ENCODE results near the gene ATG2B. TPM values are rescaled to one million over a fixed set of nuclear protein-coding genes. Genes with fewer than 3 reads are reported as not detected.
"Not testable (repeated sequence)": the region's sequence is repeated elsewhere in the genome, so short reads cannot be mapped to it uniquely, and the experiment has no call there.

The ATG2B gene
- total RNA-seq, 1 donor from 2014 or later = 15.8 TPM

DNA sequence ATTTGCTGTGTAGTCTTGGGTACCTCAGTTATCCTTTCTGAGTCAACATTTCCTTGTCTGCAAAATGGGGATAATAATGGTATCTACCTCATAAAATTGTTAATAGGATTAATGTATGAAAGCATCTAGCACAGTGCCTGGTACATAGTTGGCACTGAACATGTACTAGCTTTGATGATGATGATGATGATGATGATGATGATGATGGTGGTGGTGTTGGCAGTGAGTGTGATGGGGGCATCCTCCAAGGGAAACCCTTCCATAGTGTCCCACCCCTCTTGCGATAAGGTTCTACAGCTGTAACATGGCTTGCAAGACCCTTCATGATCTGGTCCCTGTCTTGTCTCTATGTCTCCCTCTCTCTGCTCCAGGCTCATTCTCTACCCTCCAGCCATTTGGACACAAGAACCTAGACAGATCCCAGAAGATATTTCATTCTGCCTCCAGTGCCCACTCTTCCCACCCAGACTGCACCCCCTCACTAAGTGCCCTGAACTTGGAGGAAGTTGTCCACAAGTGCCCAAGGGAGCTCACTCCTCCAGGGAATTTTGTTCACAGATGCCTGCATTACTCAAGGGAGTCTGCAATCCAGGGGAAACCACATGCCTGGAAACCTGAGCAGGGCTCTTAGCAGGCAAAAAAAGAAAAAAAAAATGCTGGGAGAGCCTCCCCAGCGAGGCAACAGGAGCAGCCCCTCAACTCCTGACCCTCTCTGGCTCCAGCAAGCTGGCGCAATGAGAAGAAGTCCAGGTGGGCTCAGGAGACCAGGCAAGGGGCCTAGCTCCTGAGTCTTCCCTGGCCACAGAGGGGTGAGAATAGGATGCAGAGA lies 117.2 kb downstream of the ATG2B start:
- DNase-seq (ENCODE audit: low spot score in 2 of 2) = no peak
- Histone ChIP-seq H3K27ac (no peak overlapping the region), H3K4me3 (no peak overlapping the region), H3K36me3 (no peaks in the 10 kb centered on the region), H3K9me3 (no peaks in the 10 kb centered on the region), H3K4me1 (no peaks in the 10 kb centered on the region), H3K27me3 (no peaks in the 10 kb centered on the region)
- no peak for TF ChIP-seq CTCF (IDR thresholded peaks at IDR 0.05)
- intact Hi-C loops (cut with DNase I) = no loop called here

GRCh38 chr14:96245074-96245473 lies 118.1 kb downstream of the ATG2B start:
- DNase-seq (ENCODE audit: low spot score in 2 of 2); H3K36me3 ChIP-seq; H3K4me1 ChIP-seq; H3K27ac ChIP-seq; intact Hi-C loops (cut with DNase I); H3K9me3 ChIP-seq; H3K27me3 ChIP-seq; H3K4me3 ChIP-seq: not testable (repeated sequence)

DNA sequence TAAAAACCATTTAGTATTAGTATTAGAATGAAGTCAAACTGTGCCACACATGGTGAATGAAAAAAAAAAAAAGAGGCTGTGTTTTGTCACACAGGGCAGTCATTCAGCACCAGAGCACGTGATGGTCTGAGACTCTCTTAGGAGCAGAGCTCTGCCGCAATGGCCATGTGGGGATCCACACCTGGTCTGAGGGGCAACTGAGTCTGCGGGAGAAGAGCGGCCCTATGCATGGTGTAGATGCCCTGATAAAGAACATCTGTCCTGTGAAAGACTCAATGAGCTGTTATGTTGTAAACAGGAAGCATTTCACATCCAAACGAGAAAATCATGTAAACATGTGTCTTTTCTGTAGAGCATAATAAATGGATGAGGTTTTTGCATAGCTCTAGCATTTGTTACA lies 119.4 kb downstream of the ATG2B start:
- Histone ChIP-seq H3K27me3 (no peaks in the 10 kb centered on the region), H3K36me3 (no peaks in the 10 kb centered on the region), H3K27ac (no peak overlapping the region), H3K4me1 (no peaks in the 10 kb centered on the region), H3K9me3 (no peaks in the 10 kb centered on the region), H3K4me3 (no peak overlapping the region)
- no peak for DNase-seq (ENCODE audit: low spot score in 2 of 2)
- intact Hi-C loops (cut with DNase I) = no loop called here
- TF ChIP-seq CTCF (IDR thresholded peaks at IDR 0.05) = no peak

DNA sequence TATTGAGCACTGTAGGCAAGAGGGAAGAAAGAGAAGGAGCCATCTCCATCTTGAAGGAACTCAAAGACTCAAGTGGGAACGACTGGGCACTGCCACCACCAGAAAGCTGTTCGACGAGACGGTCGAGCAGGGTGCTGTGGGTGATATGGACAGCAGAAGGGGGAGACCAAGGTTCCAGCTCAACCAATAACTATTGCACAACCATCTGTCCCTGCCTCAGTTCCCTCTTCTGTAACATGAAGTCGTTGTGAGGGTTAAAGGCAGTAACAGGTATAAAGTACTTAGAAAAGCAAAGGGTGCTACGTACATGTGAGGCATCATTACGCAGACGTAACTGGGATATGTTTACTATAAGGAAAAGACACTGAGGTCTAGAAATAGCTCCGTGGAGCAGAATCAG lies 121.0 kb downstream of the ATG2B start:
- Histone ChIP-seq H3K27me3 (no peaks in the 10 kb centered on the region), H3K9me3 (no peaks in the 10 kb centered on the region), H3K4me3 (no peak overlapping the region), H3K27ac (no peak overlapping the region), H3K36me3 (no peaks in the 10 kb centered on the region), H3K4me1 (no peaks in the 10 kb centered on the region)
- intact Hi-C loops (cut with DNase I) = no loop called here
- TF ChIP-seq CTCF (IDR thresholded peaks at IDR 0.05) = no peak
- DNase-seq (ENCODE audit: low spot score in 2 of 2) = no peak

- TF ChIP-seq CTCF (IDR thresholded peaks at IDR 0.05) = no peak
Measured at GRCh38 chr14:96240641-96241040, 122.5 kb downstream of the ATG2B start.

DNA sequence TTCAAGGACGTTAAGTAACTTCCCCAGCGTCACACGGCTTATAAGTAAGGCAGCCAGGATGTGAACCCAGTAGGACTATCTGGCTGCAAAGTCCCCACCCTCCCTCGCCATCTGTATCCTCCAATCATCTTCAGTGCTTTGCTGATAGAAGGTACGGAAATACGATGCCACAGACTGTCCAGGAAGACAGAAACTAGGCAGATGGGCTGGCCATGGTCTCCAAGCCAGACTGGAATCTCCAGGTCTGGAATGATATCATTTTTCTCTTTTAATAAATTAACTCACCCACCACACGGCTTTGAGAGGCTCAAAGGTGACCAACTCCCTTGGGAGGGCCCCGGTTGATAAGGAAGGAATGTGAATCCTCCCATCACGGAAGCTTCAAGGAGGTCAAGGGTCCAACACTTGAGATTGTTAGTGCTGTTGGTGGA lies 123.4 kb downstream of the ATG2B start:
- H3K27me3 ChIP-seq = no peaks in the 10 kb centered on the region
- intact Hi-C loops (cut with DNase I) = no loop called here
- H3K9me3 ChIP-seq = no peaks in the 10 kb centered on the region
- no peak overlapping the region for H3K27ac ChIP-seq
- H3K4me3 ChIP-seq = no peak overlapping the region
- DNase-seq (ENCODE audit: low spot score in 2 of 2) = no peak
- H3K36me3 ChIP-seq = no peaks in the 10 kb centered on the region
- no peaks in the 10 kb centered on the region for H3K4me1 ChIP-seq
- TF ChIP-seq CTCF (IDR thresholded peaks at IDR 0.05) = no peak

More at GRCh38 chr14:96240641-96241040, 122.5 kb downstream of the ATG2B start:
- intact Hi-C loops (cut with DNase I) = no loop called here
- no peak overlapping the region for H3K4me3 ChIP-seq
- H3K36me3 ChIP-seq = no peaks in the 10 kb centered on the region
- H3K9me3 ChIP-seq = no peaks in the 10 kb centered on the region
- no peak for DNase-seq (ENCODE audit: low spot score in 2 of 2)
- no peaks in the 10 kb centered on the region for H3K27me3 ChIP-seq
- no peaks in the 10 kb centered on the region for H3K4me1 ChIP-seq
- no peak overlapping the region for H3K27ac ChIP-seq

Measured in ascending aorta (tissue), 2 donors.